ENCODE results near the gene HOXC13. TPM values are rescaled to one million over a fixed set of nuclear protein-coding genes. Genes with fewer than 3 reads are reported as not detected.

HOXC13 gene, protein sequence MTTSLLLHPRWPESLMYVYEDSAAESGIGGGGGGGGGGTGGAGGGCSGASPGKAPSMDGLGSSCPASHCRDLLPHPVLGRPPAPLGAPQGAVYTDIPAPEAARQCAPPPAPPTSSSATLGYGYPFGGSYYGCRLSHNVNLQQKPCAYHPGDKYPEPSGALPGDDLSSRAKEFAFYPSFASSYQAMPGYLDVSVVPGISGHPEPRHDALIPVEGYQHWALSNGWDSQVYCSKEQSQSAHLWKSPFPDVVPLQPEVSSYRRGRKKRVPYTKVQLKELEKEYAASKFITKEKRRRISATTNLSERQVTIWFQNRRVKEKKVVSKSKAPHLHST
- total RNA-seq = under 1 TPM in 1 of 2 donors, not detected in 1; 0.32 TPM
- not detected for polyA plus RNA-seq
- long read RNA-seq, donor 1, partial matches to known transcripts = 0 of 1 reads
- long read RNA-seq, donor 1, other reads (novel, unspliced or antisense) = 0 of 1 reads
- long read RNA-seq, donor 2 = 0 reads

DNA sequence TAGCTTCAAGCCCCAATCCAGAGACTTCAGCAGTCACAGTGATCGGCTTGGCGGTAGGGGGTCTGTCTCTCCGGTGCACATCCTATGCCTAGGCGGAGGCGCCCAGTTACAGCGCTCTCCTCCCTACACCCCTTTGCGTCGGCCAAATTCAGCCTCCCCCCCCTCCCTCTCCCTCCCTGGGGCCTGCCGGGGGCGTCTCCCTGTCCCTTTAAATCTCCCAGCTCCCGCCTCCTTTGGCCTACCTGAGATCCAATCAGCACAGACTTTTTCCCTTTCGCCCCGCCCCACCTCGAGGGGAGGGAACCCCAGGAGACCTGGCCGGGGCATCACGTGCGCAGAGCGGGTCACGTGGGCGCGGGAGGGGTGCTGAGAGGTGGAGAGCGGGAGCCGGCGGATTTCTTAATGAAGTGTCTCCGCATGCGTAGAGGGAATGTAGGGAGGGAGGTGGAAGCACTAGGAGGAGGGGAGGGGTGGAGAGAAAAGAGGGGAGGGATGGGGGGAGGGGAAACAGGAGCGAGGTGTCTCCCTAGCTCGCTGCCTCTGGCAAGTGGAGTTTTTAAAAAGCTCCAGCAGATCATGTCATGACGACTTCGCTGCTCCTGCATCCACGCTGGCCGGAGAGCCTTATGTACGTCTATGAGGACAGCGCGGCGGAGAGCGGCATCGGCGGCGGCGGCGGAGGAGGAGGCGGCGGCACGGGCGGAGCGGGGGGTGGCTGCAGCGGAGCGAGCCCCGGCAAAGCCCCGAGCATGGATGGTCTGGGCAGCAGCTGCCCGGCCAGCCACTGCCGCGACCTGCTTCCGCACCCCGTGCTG is at the start of gene HOXC13:
TSS of gene HOXC13 (plus strand) at position 506 of the 815 bp plus-strand sequence. CDS start at position 582, 76 bp downstream.
- Histone ChIP-seq H3K9me3 (ENCODE audit: control insufficient read depth, low read length) (no peaks in the 10 kb centered on the region), H3K36me3 (ENCODE audit: control insufficient read depth in 1 of 2, insufficient read depth in 2 of 2, low read length in 1 of 2) (no peaks in the 10 kb centered on the region), H3K4me1 (ENCODE audit: control insufficient read depth in 1 of 2, insufficient read depth in 2 of 2, low read length in 2 of 2) (no peaks in the 10 kb centered on the region), H3K27ac (ENCODE audit: low read depth in 1 of 2, low read length in 2 of 2) (no peak within 1 kb of the TSS), H3K27me3 (ENCODE audit: control insufficient read depth in 1 of 2, insufficient read depth in 2 of 2, low read length in 1 of 2) (no peaks in the 10 kb centered on the region), H3K4me3 (ENCODE audit: low read length in 2 of 2) (no peak within 1 kb of the TSS)
- WGBS, 2 donors = 2 to 3% methylated on average over 51 to 56 of the region's 56 CpGs
- peak; percentile 48 to 91 for DNase-seq
- intact Hi-C loops (cut with DNase I) = no loop called here
- ATAC-seq (ENCODE audit: low FRiP score) = peak; percentile 56

- intact Hi-C loops (cut with DNase I) = no loop called here
- no peaks in the 10 kb centered on the region for H3K27me3 ChIP-seq (ENCODE audit: control insufficient read depth in 1 of 2, insufficient read depth in 2 of 2, low read length in 1 of 2)
- 87 to 88% methylated on average over 3 of the region's 3 CpGs for WGBS, 2 donors
These were observed 48.5 kb upstream of the HOXC13 start for GRCh38 chr12:53890081-53890480.

DNA sequence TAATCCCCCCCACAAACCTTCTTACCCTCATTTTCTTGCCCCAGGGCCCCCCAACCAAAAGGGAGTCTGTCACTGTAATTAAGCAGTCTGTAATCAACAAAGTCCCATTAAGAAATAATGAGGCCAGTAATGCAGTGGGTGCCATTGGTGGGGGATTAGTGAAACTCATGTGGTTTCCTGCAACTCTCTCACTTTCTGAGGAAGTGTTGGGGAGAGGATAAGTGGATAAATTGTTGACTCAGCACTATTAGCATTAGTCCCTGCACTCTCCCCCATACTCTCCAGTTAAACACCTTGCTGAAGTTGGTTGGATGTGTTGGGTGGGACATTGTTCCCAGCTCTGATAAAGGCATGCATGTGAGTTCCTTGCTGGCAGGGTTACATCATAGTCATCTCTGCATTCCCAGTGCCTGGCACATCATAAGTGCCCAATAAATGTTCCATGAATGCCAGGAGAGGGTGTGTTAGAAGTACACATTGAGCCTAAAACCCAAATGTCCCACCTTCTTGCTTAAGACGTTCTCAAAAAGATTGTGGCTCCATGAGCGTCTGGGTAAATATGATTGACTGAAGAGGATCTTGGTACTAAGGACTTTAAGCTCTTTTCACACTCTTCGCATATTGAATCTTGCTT is 45.8 kb upstream of the HOXC13 start:
- 60 to 70% methylated on average over 3 of the region's 3 CpGs for WGBS, 2 donors
- Histone ChIP-seq H3K36me3 (ENCODE audit: control insufficient read depth in 1 of 2, insufficient read depth in 2 of 2, low read length in 1 of 2) (no peaks in the 10 kb centered on the region), H3K27ac (ENCODE audit: low read depth in 1 of 2, low read length in 2 of 2) (no peak overlapping the region), H3K9me3 (ENCODE audit: control insufficient read depth, low read length) (no peaks in the 10 kb centered on the region), H3K4me3 (ENCODE audit: low read length in 2 of 2) (no peak overlapping the region), H3K4me1 (ENCODE audit: control insufficient read depth in 1 of 2, insufficient read depth in 2 of 2, low read length in 2 of 2) (no peaks in the 10 kb centered on the region), H3K27me3 (ENCODE audit: control insufficient read depth in 1 of 2, insufficient read depth in 2 of 2, low read length in 1 of 2) (no peaks in the 10 kb centered on the region)
- intact Hi-C loops (cut with DNase I) = no loop called here
- DNase-seq (no peak), ATAC-seq (ENCODE audit: low FRiP score) (no peak)

More at GRCh38 chr12:53890081-53890480, 48.5 kb upstream of the HOXC13 start:
- H3K36me3 ChIP-seq (ENCODE audit: control insufficient read depth in 1 of 2, insufficient read depth in 2 of 2, low read length in 1 of 2) = no peaks in the 10 kb centered on the region
- no peaks in the 10 kb centered on the region for H3K9me3 ChIP-seq (ENCODE audit: control insufficient read depth, low read length)
- no peaks in the 10 kb centered on the region for H3K4me1 ChIP-seq (ENCODE audit: control insufficient read depth in 1 of 2, insufficient read depth in 2 of 2, low read length in 2 of 2)
- H3K27ac ChIP-seq (ENCODE audit: low read depth in 1 of 2, low read length in 2 of 2) = no peak overlapping the region
- ATAC-seq (ENCODE audit: low FRiP score) = no peak
- no peak for DNase-seq
- no peak overlapping the region for H3K4me3 ChIP-seq (ENCODE audit: low read length in 2 of 2)

DNA sequence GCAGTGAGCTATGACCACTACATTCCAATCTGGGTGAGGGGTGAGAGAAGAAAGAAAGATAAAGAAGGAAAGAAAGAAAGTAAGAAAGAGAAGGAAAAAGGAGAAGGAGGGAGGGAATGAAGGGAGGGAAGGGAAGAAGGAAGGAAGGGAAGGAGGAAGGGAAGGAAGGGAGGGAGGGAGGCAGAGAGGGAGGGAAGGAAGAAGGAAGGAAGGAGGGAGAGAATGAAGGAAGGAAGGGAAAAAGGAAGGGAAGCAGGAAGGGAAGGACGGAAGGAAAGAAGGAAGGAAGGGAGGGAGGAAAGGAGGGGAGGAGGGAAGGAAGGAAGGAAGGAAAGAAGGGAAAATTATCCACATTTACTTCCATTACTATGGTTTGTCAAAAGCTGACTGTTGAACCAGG is 39.4 kb upstream of the HOXC13 start:
- intact Hi-C loops (cut with DNase I) = no loop called here
- H3K27me3 ChIP-seq (ENCODE audit: control insufficient read depth in 1 of 2, insufficient read depth in 2 of 2, low read length in 1 of 2) = peaks cover 0 to 2% of the 10 kb centered on the region in 2 donors
- 69 to 82% methylated on average over 1 of the region's 1 CpG for WGBS, 2 donors
- DNase-seq (no peak), ATAC-seq (ENCODE audit: low FRiP score) (no peak)
- H3K4me1 ChIP-seq (ENCODE audit: control insufficient read depth in 1 of 2, insufficient read depth in 2 of 2, low read length in 2 of 2) = no peaks in the 10 kb centered on the region
- no peaks in the 10 kb centered on the region for H3K36me3 ChIP-seq (ENCODE audit: control insufficient read depth in 1 of 2, insufficient read depth in 2 of 2, low read length in 1 of 2)
- no peak overlapping the region for H3K4me3 ChIP-seq (ENCODE audit: low read length in 2 of 2)
- H3K9me3 ChIP-seq (ENCODE audit: control insufficient read depth, low read length) = no peaks in the 10 kb centered on the region
- H3K27ac ChIP-seq (ENCODE audit: low read depth in 1 of 2, low read length in 2 of 2) = no peak overlapping the region

- no peak for DNase-seq
- 69 to 73% methylated on average over 3 of the region's 3 CpGs for WGBS, 2 donors
- Histone ChIP-seq H3K4me1 (ENCODE audit: control insufficient read depth in 1 of 2, insufficient read depth in 2 of 2, low read length in 2 of 2) (no peaks in the 10 kb centered on the region), H3K4me3 (ENCODE audit: low read length in 2 of 2) (no peak overlapping the region), H3K9me3 (ENCODE audit: control insufficient read depth, low read length) (no peaks in the 10 kb centered on the region), H3K36me3 (ENCODE audit: control insufficient read depth in 1 of 2, insufficient read depth in 2 of 2, low read length in 1 of 2) (no peaks in the 10 kb centered on the region), H3K27me3 (ENCODE audit: control insufficient read depth in 1 of 2, insufficient read depth in 2 of 2, low read length in 1 of 2) (peaks cover 0 to 4% of the 10 kb centered on the region in 2 donors), H3K27ac (ENCODE audit: low read depth in 1 of 2, low read length in 2 of 2) (no peak overlapping the region)
- intact Hi-C loops (cut with DNase I) = no loop called here
- no peak for ATAC-seq (ENCODE audit: low FRiP score)
These were observed 31.5 kb upstream of the HOXC13 start for GRCh38 chr12:53907103-53907502.

DNA sequence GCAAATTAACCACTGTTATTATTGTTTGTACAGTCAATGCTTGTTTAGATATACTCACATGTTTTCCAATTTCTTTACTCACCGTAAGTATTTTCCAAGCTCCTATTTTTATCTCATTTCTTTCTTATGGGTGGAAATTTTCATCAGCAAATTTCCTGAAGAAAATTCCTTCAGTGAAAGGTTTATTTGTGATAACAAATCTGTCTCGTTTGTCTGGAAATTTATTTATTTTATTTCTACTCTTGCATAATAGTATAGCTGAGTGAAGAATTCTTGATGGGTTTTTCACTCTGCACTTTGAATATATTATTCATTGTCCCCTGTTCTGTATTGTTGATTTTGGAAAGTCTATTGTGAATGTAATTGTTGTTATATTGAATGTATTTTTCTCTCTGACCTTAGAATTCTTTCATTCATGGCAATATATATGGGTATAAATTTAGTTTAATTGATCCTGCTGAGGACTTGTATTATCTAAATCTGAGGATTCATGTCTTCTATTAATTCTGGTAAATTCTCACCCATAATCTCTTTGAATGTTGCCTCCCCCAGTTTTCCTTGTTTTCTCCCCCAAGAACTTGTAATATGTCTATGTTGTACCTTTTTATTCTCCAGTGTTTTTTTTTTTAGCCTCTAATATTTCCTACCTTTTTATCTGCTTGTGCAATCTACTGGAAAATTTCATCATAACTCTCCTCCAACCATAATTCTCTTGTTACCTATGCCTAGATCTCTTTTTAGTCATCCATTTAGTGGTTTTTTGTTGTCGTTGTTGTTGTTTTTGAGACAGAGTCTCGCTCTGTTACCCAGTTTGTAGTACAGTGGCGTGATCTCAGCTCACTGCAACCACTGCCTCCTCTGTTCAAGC is 21.6 kb upstream of the HOXC13 start:
- H3K9me3 ChIP-seq (ENCODE audit: control insufficient read depth, low read length) = peaks cover 3% of the 10 kb centered on the region
- intact Hi-C loops (cut with DNase I) = no loop called here
- H3K27ac ChIP-seq (ENCODE audit: low read depth in 1 of 2, low read length in 2 of 2) = no peak overlapping the region
- ATAC-seq (ENCODE audit: low FRiP score) (no peak), DNase-seq (no peak)
- no peaks in the 10 kb centered on the region for H3K27me3 ChIP-seq (ENCODE audit: control insufficient read depth in 1 of 2, insufficient read depth in 2 of 2, low read length in 1 of 2)
- 55 to 63% methylated on average over 5 of the region's 5 CpGs for WGBS, 2 donors
- no peaks in the 10 kb centered on the region for H3K4me1 ChIP-seq (ENCODE audit: control insufficient read depth in 1 of 2, insufficient read depth in 2 of 2, low read length in 2 of 2)
- H3K4me3 ChIP-seq (ENCODE audit: low read length in 2 of 2) = no peak overlapping the region
- H3K36me3 ChIP-seq (ENCODE audit: control insufficient read depth in 1 of 2, insufficient read depth in 2 of 2, low read length in 1 of 2) = no peaks in the 10 kb centered on the region

- Histone ChIP-seq H3K36me3 (ENCODE audit: control insufficient read depth in 1 of 2, insufficient read depth in 2 of 2, low read length in 1 of 2) (no peaks in the 10 kb centered on the region), H3K4me1 (ENCODE audit: control insufficient read depth in 1 of 2, insufficient read depth in 2 of 2, low read length in 2 of 2) (no peaks in the 10 kb centered on the region), H3K4me3 (ENCODE audit: low read length in 2 of 2) (no peak overlapping the region), H3K9me3 (ENCODE audit: control insufficient read depth, low read length) (peaks cover 2% of the 10 kb centered on the region), H3K27ac (ENCODE audit: low read depth in 1 of 2, low read length in 2 of 2) (no peak overlapping the region), H3K27me3 (ENCODE audit: control insufficient read depth in 1 of 2, insufficient read depth in 2 of 2, low read length in 1 of 2) (peaks cover 0 to 11% of the 10 kb centered on the region in 2 donors)
- ATAC-seq (ENCODE audit: low FRiP score) (no peak), DNase-seq (no peak)
- WGBS, 2 donors = 2 to 18% methylated on average over 2 of the region's 2 CpGs
- intact Hi-C loops (cut with DNase I) = no loop called here
These were observed 13.9 kb upstream of the HOXC13 start for GRCh38 chr12:53924521-53925405.

Data from aorta (tissue), 5 donors.